H1 (cell line): ENCODE results near the gene ZNF837. TPM values are rescaled to one million over a fixed set of nuclear protein-coding genes. Genes with fewer than 3 reads are reported as not detected.

Experiments used
- CTCF ChIA-PET: fragments of 300-600 bp; sonication (Branson Sonifier 250); formaldehyde crosslinking; loops from one replicate; lab custom pipeline; 2021; ENCODE audit not compliant: partially characterized antibody; lab: Charles Lee
- POLR2A ChIA-PET: fragments of 300-600 bp; sonication (Branson Sonifier 250); formaldehyde crosslinking; loops from one replicate; lab custom pipeline; 2021; ENCODE audit warnings: inconsistent platforms; ENCODE audit not compliant: partially characterized antibody; lab: Charles Lee
- DNase-seq, 2 experiments: peaks; one replicate each; pipeline versions ENCODE4 v3.0.0 to v3.0.0-alpha.2; 2010 to 2022; ENCODE audit warnings: low spot score in 2 of 2, low read depth in 1 of 2, mixed read lengths in 1 of 2
- FAIRE-seq: peaks from 2 replicates; lab custom pipeline; 2011; peaks lifted over from hg19 to GRCh38; lab: Jason Lieb, UNC
- H2AFZ ChIP-seq: 2 replicates; pipeline ENCODE4 v1.8.1; 2012; ENCODE audit warnings: low read length, inconsistent platforms
- H2AK5ac ChIP-seq: 2 replicates; pipeline ENCODE4 v1.6.1; 2013; ENCODE audit warnings: low read depth, low read length
- H2BK120ac ChIP-seq: replicated peaks from 2 replicates; pipeline ENCODE3; 2013; ENCODE audit warnings: low read depth, low read length, inconsistent platforms
- H2BK12ac ChIP-seq: 2 replicates; pipeline ENCODE4 v1.6.1; 2013; ENCODE audit warnings: low read depth, low read length
- H2BK15ac ChIP-seq: 2 replicates; pipeline ENCODE4 v1.6.1; 2013; ENCODE audit warnings: low read length
- H2BK20ac ChIP-seq: 2 replicates; pipeline ENCODE4 v1.6.1; 2013; ENCODE audit warnings: low read length
- H2BK5ac ChIP-seq: 2 replicates; pipeline ENCODE4 v1.6.1; 2013; ENCODE audit warnings: low read depth, low read length
- H3K14ac ChIP-seq: 2 replicates; pipeline ENCODE4 v1.6.1; 2013; ENCODE audit warnings: inconsistent platforms; ENCODE audit not compliant: insufficient read length
- H3K18ac ChIP-seq: 2 replicates; pipeline ENCODE4 v1.6.1; 2013; ENCODE audit warnings: low read length; ENCODE audit errors: extremely low read depth
- H3K23ac ChIP-seq: 2 replicates; pipeline ENCODE4 v1.6.1; 2013; ENCODE audit warnings: inconsistent platforms; ENCODE audit not compliant: insufficient read length
- H3K23me2 ChIP-seq: 2 replicates; pipeline ENCODE4 v1.6.1; 2013; ENCODE audit warnings: low read depth, low read length
- H3K27ac ChIP-seq: 2 replicates; pipeline ENCODE4 v1.6.1; 2011; ENCODE audit warnings: low read depth, low read length, inconsistent platforms
- H3K27me3 ChIP-seq, 4 experiments: replicated peaks in 1 of 4; 1 replicate in 1 of 4; 2 replicates in 3 of 4; pipeline versions ENCODE4 v1.6.1 to v1.8.1; 2011 to 2013; ENCODE audit warnings: low read length in 3 of 4, mild to moderate bottlenecking in 3 of 4, inconsistent platforms in 2 of 4, mixed read lengths in 2 of 4, moderate library complexity in 1 of 4; ENCODE audit not compliant: control insufficient read depth in 3 of 4, insufficient read depth in 3 of 4; ENCODE audit errors: extremely low read depth in 1 of 4
- H3K36me3 ChIP-seq, 4 experiments: 2 replicates each; pipeline versions ENCODE4 v1.6.1 to v1.8.1; 2011 to 2013; ENCODE audit warnings: mild to moderate bottlenecking in 4 of 4, low read length in 3 of 4, moderate library complexity in 2 of 4, control low read depth in 1 of 4, inconsistent platforms in 1 of 4; ENCODE audit not compliant: insufficient read depth in 4 of 4, control insufficient read depth in 2 of 4
- H3K4ac ChIP-seq: replicated peaks from 2 replicates; pipeline ENCODE3; 2013; ENCODE audit warnings: low read length, low read depth, mixed read lengths, inconsistent platforms; ENCODE audit not compliant: insufficient read length
- H3K4me1 ChIP-seq, 4 experiments: replicated peaks in 1 of 4; 1 replicate in 1 of 4; 2 replicates in 3 of 4; pipeline versions ENCODE4 v1.6.1 to v1.8.1; 2011 to 2013; ENCODE audit warnings: low read length in 3 of 4, inconsistent platforms in 2 of 4, mixed read lengths in 1 of 4; ENCODE audit not compliant: insufficient read depth in 4 of 4, control insufficient read depth in 3 of 4
- H3K4me2 ChIP-seq, 2 experiments: 2 replicates each; pipeline versions ENCODE4 v1.6.1 to v1.8.1; 2011 to 2013; ENCODE audit warnings: low read depth in 2 of 2, low read length in 2 of 2, control low read depth in 1 of 2, inconsistent platforms in 1 of 2, mild to moderate bottlenecking in 1 of 2; ENCODE audit not compliant: insufficient read depth in 1 of 2
- H3K4me3 ChIP-seq, 4 experiments: fragments of 200-600, 300-600 bp in 1 of 4; sonication (generic), shearing (Covaris generic), sonication (Bioruptor Twin) in 1 of 4; 2 replicates each; pipeline versions ENCODE4 v1.5.1 to v1.8.1; 2011 to 2016; ENCODE audit warnings: low read length in 4 of 4, low read depth in 3 of 4, control low read depth in 2 of 4, inconsistent platforms in 2 of 4, mild to moderate bottlenecking in 2 of 4, mixed read lengths in 1 of 4, moderate library complexity in 1 of 4; ENCODE audit not compliant: insufficient read depth in 2 of 4; ENCODE audit errors: extremely low read depth in 1 of 4
- H3K56ac ChIP-seq: replicated peaks from 2 replicates; pipeline ENCODE3; 2013; ENCODE audit warnings: low read depth, mild to moderate bottlenecking, mixed read lengths, low read length, inconsistent platforms; ENCODE audit not compliant: insufficient read length
- H3K79me1 ChIP-seq: 2 replicates; pipeline ENCODE4 v1.6.1; 2013; ENCODE audit warnings: low read depth, low read length, control low read depth
- H3K79me2 ChIP-seq, 2 experiments: 2 replicates each; pipeline versions ENCODE4 v1.6.1 to v1.8.1; 2012 to 2013; ENCODE audit warnings: low read length in 2 of 2, mild to moderate bottlenecking in 2 of 2, inconsistent platforms in 1 of 2; ENCODE audit not compliant: insufficient read depth in 2 of 2, control insufficient read depth in 1 of 2
- H3K9ac ChIP-seq, 4 experiments: replicated peaks in 1 of 4; 1 replicate in 1 of 4; 2 replicates in 3 of 4; pipeline versions ENCODE4 v1.6.1 to v1.8.1; 2011 to 2013; ENCODE audit warnings: low read depth in 3 of 4, low read length in 3 of 4, control low read depth in 2 of 4, mild to moderate bottlenecking in 2 of 4, moderate library complexity in 2 of 4, inconsistent platforms in 1 of 4; ENCODE audit errors: extremely low read depth in 1 of 4
- H3K9me3 ChIP-seq, 2 experiments: 2 replicates each; pipeline versions ENCODE4 v1.6.1 to v1.8.1; 2012 to 2013; ENCODE audit warnings: mild to moderate bottlenecking in 2 of 2, moderate library complexity in 2 of 2, control low read depth in 1 of 2, inconsistent platforms in 1 of 2, low read depth in 1 of 2, low read length in 1 of 2, mixed read lengths in 1 of 2; ENCODE audit not compliant: insufficient read depth in 2 of 2
- H4K20me1 ChIP-seq, 2 experiments: replicated peaks in 1 of 2; 2 replicates each; pipeline versions ENCODE3 to v1.8.1; 2011 to 2013; ENCODE audit warnings: inconsistent platforms in 2 of 2, low read length in 2 of 2, mild to moderate bottlenecking in 1 of 2; ENCODE audit not compliant: insufficient read depth in 2 of 2, control insufficient read depth in 1 of 2
- H4K5ac ChIP-seq: 2 replicates; pipeline ENCODE4 v1.6.1; 2013; ENCODE audit warnings: low read length, low read depth, mixed read lengths, inconsistent platforms; ENCODE audit not compliant: insufficient read length
- H4K8ac ChIP-seq: 2 replicates; pipeline ENCODE4 v1.8.0; 2013; ENCODE audit warnings: mild to moderate bottlenecking, moderate library complexity, low read length, inconsistent platforms; ENCODE audit not compliant: insufficient read depth; ENCODE audit errors: extremely low read depth
- H4K91ac ChIP-seq: replicated peaks from 2 replicates; pipeline ENCODE3; 2013; ENCODE audit warnings: low read length, mixed read lengths, inconsistent platforms; ENCODE audit not compliant: insufficient read length
- ASH2L ChIP-seq: fragments of 200-600, 300-600 bp; sonication (generic); IDR thresholded peaks from one replicate; pipeline ENCODE4 v1.7.1; 2017; ENCODE audit warnings: low read length
- CBX5 ChIP-seq: fragments of 300-800, 300-1000 bp; sonication (generic); IDR thresholded peaks from 2 replicates; pipeline ENCODE4 v1.7.1; 2016; ENCODE audit warnings: antibody characterized with exemption, low read length, low read depth
- CEBPB ChIP-seq: IDR thresholded peaks from 2 replicates; pipeline ENCODE4 v1.6.1; 2012; ENCODE audit warnings: low read depth, low read length
- CHD1 ChIP-seq: IDR thresholded peaks from 2 replicates; pipeline ENCODE4 v1.6.1; 2012; ENCODE audit warnings: low read depth, low read length, improper control_type of control experiment
- FOSL1 ChIP-seq: IDR thresholded peaks from 2 replicates; pipeline ENCODE4 v1.6.1; 2011; ENCODE audit warnings: mild to moderate bottlenecking, low read depth, low read length, moderate library complexity; ENCODE audit not compliant: insufficient read depth
- KDM1A ChIP-seq: fragments of 200-600, 300-600 bp; sonication (generic); IDR thresholded peaks from 2 replicates; pipeline ENCODE4 v1.7.1; 2016; ENCODE audit warnings: mild to moderate bottlenecking, low read length, borderline replicate concordance
- KDM4A ChIP-seq: IDR thresholded peaks from one replicate; pipeline ENCODE4 v1.7.1; 2012; ENCODE audit warnings: low read depth, mild to moderate bottlenecking, moderate library complexity, low read length, inconsistent platforms; ENCODE audit not compliant: severe bottlenecking
- POLR2AphosphoS5 ChIP-seq: IDR thresholded peaks from 2 replicates; pipeline ENCODE4 v1.6.1; 2011; ENCODE audit warnings: low read depth, low read length
- SIRT6 ChIP-seq: IDR thresholded peaks from one replicate; pipeline ENCODE4 v1.7.1; 2012; ENCODE audit warnings: low read length, inconsistent platforms
- SP2 ChIP-seq: IDR thresholded peaks from 2 replicates; pipeline ENCODE4 v1.6.1; 2012; ENCODE audit warnings: mild to moderate bottlenecking, low read length, inconsistent platforms
- SUZ12 ChIP-seq: fragments of 200-600 bp; sonication (generic); IDR thresholded peaks from 2 replicates; pipeline ENCODE4 v1.6.1; 2012; ENCODE audit warnings: mild to moderate bottlenecking, inconsistent platforms, low read length, moderate library complexity, mixed read lengths
- TAF1 ChIP-seq: IDR thresholded peaks from 2 replicates; pipeline ENCODE4 v1.6.1; 2011; ENCODE audit warnings: mild to moderate bottlenecking, low read depth, low read length
- TBP ChIP-seq: IDR thresholded peaks from 2 replicates; pipeline ENCODE4 v1.6.1; 2011; ENCODE audit warnings: low read depth, low read length, improper control_type of control experiment
- YY1 ChIP-seq: IDR thresholded peaks from 2 replicates; pipeline ENCODE4 v1.6.1; 2011; ENCODE audit warnings: low read depth, mild to moderate bottlenecking, low read length
- WGBS, 2 experiments: shearing (Covaris generic) in 1 of 2; methylation state at CpG; one replicate each; pipeline versions ENCODE4 v1.1.6 to v1.1.7; 2013 to 2015; ENCODE audit warnings: low lambda C conversion rate in 2 of 2, mixed read lengths in 2 of 2, inconsistent platforms in 1 of 2, low coverage in 1 of 2, missing lambda C conversion rate in 1 of 2; ENCODE audit not compliant: insufficient replicate concordance in 2 of 2, insufficient coverage in 1 of 2, insufficient read length in 1 of 2; ENCODE audit errors: extremely low coverage in 1 of 2, missing lambda C conversion rate in 1 of 2; 5-methylcytosine and 5-hydroxymethylcytosine counted together
- polyA plus RNA-seq, 7 experiments: library from polyadenylated mRNA; depleted of rRNA in 3 of 7; stranded (reverse) in 5 of 7; unstranded in 2 of 7; fragments of >200 nt in 5 of 7; fragments of 200-250 nt in 2 of 7; gene quantifications; 1 replicate in 5 of 7; 2 replicates in 1 of 7; 4 replicates in 1 of 7; pipeline versions ENCODE4 v1.2.1 to v1.2.3, GENCODE V29; 2011 to 2013; ENCODE audit warnings: missing spikeins in 2 of 7, mixed read lengths in 2 of 7
- total RNA-seq: library from RNA; stranded (reverse); fragmentation: NEBNext Ultra II Directional; extraction: Animal tissue kit (Norgen Biotek cat#: 25700); gene quantifications from 2 replicates; pipeline ENCODE4 v1.2.1, GENCODE V29; 2021

Gene ZNF837
- total and polyA plus RNA-seq, 2 of the 8 experiments (the other 6 are each of a cell fraction or from before 2014, with no cell fraction given), result 1.9 to 3.3 TPM

- Histone ChIP-seq H3K4me2 (peak overlapping the region; percentile 95 to 98), H4K20me1 (peaks cover 10 to 13% of the 10 kb centered on the region in 2 experiments), H3K9me3 (no peaks in the 10 kb centered on the region), H3K18ac (peak overlapping the region; percentile 95), H3K23me2 (peaks cover 20% of the 10 kb centered on the region), H2AFZ (no peak overlapping the region), H4K8ac (peak overlapping the region; percentile 99), H3K27ac (peak overlapping the region; percentile 94), H3K4me1 (peaks cover 0 to 15% (median 9%) of the 10 kb centered on the region in 4 experiments; a peak in 6 of 7 replicates), H3K79me2 (peaks cover 6 to 36% of the 10 kb centered on the region in 2 experiments), H3K14ac (peak overlapping the region; percentile 66), H3K56ac (peak overlapping the region; percentile 99), H3K23ac (no peak overlapping the region), H2BK120ac (peak overlapping the region; percentile 86), H3K79me1 (peaks cover 4% of the 10 kb centered on the region; the same call in 1 of the 2 replicates), H2BK15ac (no peak overlapping the region; the same call in 1 of the 2 replicates), H3K27me3 (no peaks in the 10 kb centered on the region), H2BK12ac (0 out of 2 replicates have a peak overlapping the region, but pooled peaks have one; percentile 1), H4K91ac (peak overlapping the region; percentile 99), H2BK20ac (no peak overlapping the region), H2BK5ac (peak overlapping the region; percentile 97), H3K36me3 (peaks cover 7 to 24% (median 20%) of the 10 kb centered on the region in 4 experiments), H4K5ac (peak overlapping the region; percentile 100), H2AK5ac (peak overlapping the region; percentile 79; the same call in 1 of the 2 replicates), H3K4ac (peak overlapping the region; percentile 99), H3K4me3 (peak overlapping the region; percentile 82 to 99 (median 92)), H3K9ac (peak overlapping the region; percentile 89 to 95 (median 92))
- FAIRE-seq, result no peak
- POLR2A ChIA-PET, result interaction anchor here (0.6 to 5.8 kb wide), 11 partner anchors 9 to 169 kb away, joined by 3 to 78 read pairs (median 6); partner anchors contain the start of genes CHMP2A, RNF225, ZBTB45 and ZNF497
- CTCF ChIA-PET, result no interaction called here
- 24% methylated on average over 21 of the region's 36 CpGs; no CpG with 5 or more reads in 1 of the 2 experiments for WGBS, 2 experiments
- DNase-seq, result no peak
- no peak for TF ChIP-seq KDM1A
- no peak for TF ChIP-seq CEBPB
- TF ChIP-seq YY1, result no peak
- no peak for TF ChIP-seq TAF1
- no peak for TF ChIP-seq SP2
- TF ChIP-seq ASH2L, result no peak
- TF ChIP-seq TBP, result no peak
- TF ChIP-seq KDM4A, result no peak
- TF ChIP-seq CHD1, result no peak
- no peak for TF ChIP-seq CBX5
- no peak; the same call in 1 of the 2 replicates for TF ChIP-seq POLR2AphosphoS5
- no peak for TF ChIP-seq SUZ12
- no peak for TF ChIP-seq FOSL1
- no peak for TF ChIP-seq SIRT6
These were observed 5.2 kb upstream of the ZNF837 start for GRCh38 chr19:58385891-58386575.
